Neural cell (in vitro differentiated cells): ENCODE measurements around the gene CTNNA1.

Experiments used
- CTCF ChIP-seq: fragments of 450-650 bp; IDR thresholded peaks from 2 replicates; pipeline ENCODE4 v1.5.1; 2014; ENCODE audit warnings: antibody characterized with exemption, mild to moderate bottlenecking, moderate library complexity; ENCODE audit not compliant: poor library complexity, severe bottlenecking
- EP300 ChIP-seq: fragments of 450-650 bp; conservative IDR thresholded peaks from 2 replicates; pipeline ENCODE4 v1.6.1; 2014; ENCODE audit warnings: antibody characterized with exemption, mild to moderate bottlenecking, moderate library complexity; ENCODE audit not compliant: poor library complexity, severe bottlenecking
- EZH2 ChIP-seq: fragments of 200-600, 300-800 bp; shearing (Covaris generic), sonication (generic); IDR thresholded peaks from 2 replicates; pipeline ENCODE4 v1.6.1; 2014; ENCODE audit warnings: antibody characterized with exemption, low read length, borderline replicate concordance, mild to moderate bottlenecking; ENCODE audit not compliant: insufficient read depth, poor library complexity, severe bottlenecking
- MXI1 ChIP-seq: fragments of 450-650 bp; conservative IDR thresholded peaks from 2 replicates; pipeline ENCODE4 v1.6.1; 2014; ENCODE audit warnings: antibody characterized with exemption, mild to moderate bottlenecking; ENCODE audit not compliant: poor library complexity, severe bottlenecking
- POLR2AphosphoS5 ChIP-seq: IDR thresholded peaks from 2 replicates; pipeline ENCODE4 v1.6.1; 2012
- RAD21 ChIP-seq: fragments of 450-650 bp; conservative IDR thresholded peaks from 2 replicates; pipeline ENCODE4 v1.6.1; 2014; ENCODE audit warnings: antibody characterized with exemption, mild to moderate bottlenecking, moderate library complexity
- REST ChIP-seq: IDR thresholded peaks from 2 replicates; pipeline ENCODE4 v1.6.1; 2012; ENCODE audit warnings: borderline replicate concordance
- SMC3 ChIP-seq: fragments of 450-650 bp; conservative IDR thresholded peaks from 2 replicates; pipeline ENCODE4 v1.6.1; 2014; ENCODE audit warnings: antibody characterized with exemption, mild to moderate bottlenecking, moderate library complexity; ENCODE audit not compliant: poor library complexity
- TAF1 ChIP-seq: IDR thresholded peaks from 2 replicates; pipeline ENCODE4 v1.6.1; 2012; ENCODE audit warnings: low read depth

- TF ChIP-seq EZH2 (no peak), REST (no peak), CTCF (no peak), EP300 (no peak), RAD21 (no peak), POLR2AphosphoS5 (no peak), MXI1 (no peak), TAF1 (no peak), SMC3 (no peak)
Observed at GRCh38 chr5:138719811-138720210, 33.4 kb upstream of the CTNNA1 start.
